OCI-LY7 (cell line): ENCODE measurements around the gene BCL2L14. TPM values are rescaled to one million over a fixed set of nuclear protein-coding genes. Genes with fewer than 3 reads are reported as not detected.

Experiments
- BruUV-seq: library from RNA; stranded (reverse); fragments of 400-500 nt; replicated peaks from 2 replicates; lab custom pipeline; 2021; lab: Mats Ljungman, UMichigan
- CTCF ChIA-PET: fragments of 300-600 bp; sonication (Branson Sonifier 250); formaldehyde crosslinking; loops from one replicate; lab custom pipeline; 2022; ENCODE audit warnings: antibody characterized with exemption; ENCODE audit not compliant: unreplicated experiment; lab: Charles Lee
- POLR2A ChIA-PET: fragments of 300-600 bp; sonication (Branson Sonifier 250); formaldehyde crosslinking; loops from one replicate; lab custom pipeline; 2022; ENCODE audit warnings: antibody characterized with exemption; lab: Charles Lee
- DNase-seq: peaks from one replicate; pipeline ENCODE4 v3.0.0-alpha.2; 2015; ENCODE audit warnings: low spot score
- H2AFZ ChIP-seq: fragments of 200-600 bp; sonication (generic), shearing (Covaris generic); 2 replicates; pipeline ENCODE4 v1.6.1; 2014; ENCODE audit warnings: mild to moderate bottlenecking, antibody characterized with exemption, low read length, moderate library complexity
- H3K27ac ChIP-seq: fragments of 200-600 bp; sonication (generic); 2 replicates; pipeline ENCODE4 v1.5.1; 2014; ENCODE audit warnings: mixed run types, low read depth, mild to moderate bottlenecking, moderate library complexity, low read length, inconsistent platforms; ENCODE audit not compliant: poor library complexity, severe bottlenecking
- H3K36me3 ChIP-seq: fragments of 200-600 bp; sonication (generic); 2 replicates; pipeline ENCODE4 v1.6.1; 2014; ENCODE audit warnings: mild to moderate bottlenecking, antibody characterized with exemption, low read length, moderate library complexity, mixed read lengths; ENCODE audit not compliant: insufficient read depth
- H3K4me1 ChIP-seq: fragments of 200-600 bp; sonication (generic); 2 replicates; pipeline ENCODE4 v1.5.1; 2014; ENCODE audit warnings: mild to moderate bottlenecking, low read length; ENCODE audit not compliant: insufficient read depth, poor library complexity, severe bottlenecking
- H3K4me2 ChIP-seq: fragments of 200-600 bp; sonication (generic); 2 replicates; pipeline ENCODE4 v1.6.1; 2014; ENCODE audit warnings: mild to moderate bottlenecking, low read length
- H3K4me3 ChIP-seq: fragments of 200-600 bp; sonication (generic); 2 replicates; pipeline ENCODE4 v1.5.1; 2014; ENCODE audit warnings: mild to moderate bottlenecking, low read depth, low read length; ENCODE audit not compliant: poor library complexity, severe bottlenecking
- H3K79me2 ChIP-seq: fragments of 200-600 bp; sonication (generic); 2 replicates; pipeline ENCODE4 v1.6.1; 2016; ENCODE audit warnings: low read depth, mild to moderate bottlenecking, low read length, moderate library complexity, mixed read lengths; ENCODE audit not compliant: insufficient read depth
- H3K9me2 ChIP-seq: fragments of 200-600 bp; sonication (generic); 2 replicates; pipeline ENCODE4 v1.6.1; 2016; ENCODE audit warnings: mild to moderate bottlenecking, low read length, mixed read lengths; ENCODE audit not compliant: insufficient read depth
- H3K9me3 ChIP-seq: fragments of 200-600 bp; sonication (generic); 2 replicates; pipeline ENCODE4 v1.6.1; 2014; ENCODE audit warnings: mild to moderate bottlenecking, mixed run types, low read length, mixed read lengths
- H4K20me1 ChIP-seq: fragments of 200-600 bp; sonication (generic); 2 replicates; pipeline ENCODE4 v1.6.1; 2014; ENCODE audit warnings: mild to moderate bottlenecking, antibody characterized with exemption, low read length, moderate library complexity, mixed read lengths; ENCODE audit not compliant: insufficient read depth
- CTCF ChIP-seq: fragments of 200-600 bp; sonication (generic); conservative IDR thresholded peaks from 2 replicates; pipeline ENCODE4 v1.5.1; 2014; ENCODE audit warnings: mild to moderate bottlenecking, antibody characterized with exemption, low read length, moderate library complexity, mixed read lengths
- EZH2phosphoT487 ChIP-seq: fragments of 200-600 bp; sonication (generic); IDR thresholded peaks from 2 replicates; pipeline ENCODE4 v1.6.1; 2018; ENCODE audit warnings: low read depth, borderline replicate concordance, mild to moderate bottlenecking, mixed run types, antibody characterized with exemption, low read length, moderate library complexity, mixed read lengths
- intact Hi-C: fragments of 100-400 bp; cut with micrococcal nuclease; formaldehyde crosslinking; loops from one replicate; pipeline ENCODE4 v1.10.0; 2022; ENCODE audit not compliant: unreplicated experiment
- total RNA-seq, 2 experiments: library from RNA; depleted of rRNA in 1 of 2; stranded (reverse); fragments of >200 nt in 1 of 2; shearing (Covaris generic) in 1 of 2; gene quantifications; 2 replicates each; pipeline ENCODE4 v1.2.3, GENCODE V29; 2014 to 2022

Gene BCL2L14
- total RNA-seq, 2 experiments from 2014 or later = not detected

- peaks cover 13% of the 10 kb centered on the region; the same call in 1 of the 2 replicates for H3K9me3 ChIP-seq
- peaks cover 70% of the 10 kb centered on the region for H3K4me1 ChIP-seq
- TF ChIP-seq EZH2phosphoT487 (no peak), CTCF (no peak)
- H3K27ac ChIP-seq = peak overlapping the region; percentile 94
- peak overlapping the region; percentile 34; the same call in 1 of the 2 replicates for H2AFZ ChIP-seq
- no peaks in the 10 kb centered on the region for H3K9me2 ChIP-seq
- no TSS peak for BruUV-seq
- DNase-seq = no peak
- H3K36me3 ChIP-seq = peaks cover 5% of the 10 kb centered on the region; the same call in 1 of the 2 replicates
- intact Hi-C loops = loop anchor here (5.0 kb wide), 1 partner anchor 1811 kb away; the partner anchor contains the start of gene GABARAPL1
- CTCF ChIA-PET = no interaction called here
- peak overlapping the region; percentile 80 for H3K4me2 ChIP-seq
- no peaks in the 10 kb centered on the region; the same call in 1 of the 2 replicates for H3K79me2 ChIP-seq
- peak overlapping the region; percentile 58 for H3K4me3 ChIP-seq
- no peaks in the 10 kb centered on the region for H4K20me1 ChIP-seq
- POLR2A ChIA-PET = no interaction called here
These were observed 47.3 kb upstream of the BCL2L14 start for GRCh38 chr12:12023456-12023855.

- Histone ChIP-seq H3K36me3 (peaks cover 5% of the 10 kb centered on the region; the same call in 1 of the 2 replicates), H4K20me1 (no peaks in the 10 kb centered on the region), H3K79me2 (no peaks in the 10 kb centered on the region; the same call in 1 of the 2 replicates), H2AFZ (peak overlapping the region; percentile 34; the same call in 1 of the 2 replicates), H3K9me3 (peaks cover 13% of the 10 kb centered on the region; the same call in 1 of the 2 replicates), H3K4me2 (peak overlapping the region; percentile 80), H3K4me3 (peak overlapping the region; percentile 58), H3K27ac (peak overlapping the region; percentile 94), H3K4me1 (peaks cover 80% of the 10 kb centered on the region), H3K9me2 (no peaks in the 10 kb centered on the region)
- BruUV-seq = no TSS peak
- intact Hi-C loops = loop anchor here (1.0 to 5.0 kb wide), 7 partner anchors 14 to 1813 kb away; partner anchors contain the start of genes ETV6 and GABARAPL1
- ChIA-PET POLR2A (interaction anchor here (1.0 to 1.1 kb wide), 8 partner anchors 15 to 397 kb away, joined by 3 to 4 read pairs (median 3); no protein-coding TSS in a partner anchor), CTCF (interaction anchor here (0.6 to 1.6 kb wide), 3 partner anchors 9 to 444 kb away, joined by 3 to 4 read pairs (median 3); no protein-coding TSS in a partner anchor)
- peak; percentile 91 for DNase-seq
- TF ChIP-seq EZH2phosphoT487 = no peak
- TF ChIP-seq CTCF = no peak
These were observed 45.6 kb upstream of the BCL2L14 start for GRCh38 chr12:12024911-12025682.
